GM19372 (cell line): ENCODE results near the gene ZMIZ1.
A peak's percentile ranks its signal among the peaks of the same experiment; 100 is the strongest.

Experiments
- ATAC-seq: cut with Tn5 transposase; IDR thresholded peaks from one replicate; pipeline ENCODE4 v1.9.1; 2021; ENCODE audit warnings: mild to moderate bottlenecking, low read depth, moderate library complexity; ENCODE audit not compliant: unreplicated experiment

The ZMIZ1 gene

GRCh38 chr10:79310200-79310865 is 241.6 kb downstream of the ZMIZ1 start:
- ATAC-seq = no peak

GRCh38 chr10:79310911-79311573 is 242.3 kb downstream of the ZMIZ1 start:
- no peak for ATAC-seq

- ATAC-seq = no peak
These were observed 243.0 kb downstream of the ZMIZ1 start for GRCh38 chr10:79311581-79312407.

- no peak for ATAC-seq
These were observed 243.9 kb downstream of the ZMIZ1 start for GRCh38 chr10:79312601-79313187.

GRCh38 chr10:79313320-79313719 is 244.6 kb downstream of the ZMIZ1 start:
- no peak for ATAC-seq

GRCh38 chr10:79313911-79314439 is 245.2 kb downstream of the ZMIZ1 start:
- ATAC-seq = no peak

GRCh38 chr10:79314761-79315601 is 246.2 kb downstream of the ZMIZ1 start:
- no peak for ATAC-seq

GRCh38 chr10:79315602-79315920 is 246.8 kb downstream of the ZMIZ1 start:
- ATAC-seq = no peak

- ATAC-seq = peak; percentile 55
These were observed 248.1 kb downstream of the ZMIZ1 start for GRCh38 chr10:79316671-79317431.

GRCh38 chr10:79318369-79318768 is 249.6 kb downstream of the ZMIZ1 start:
- ATAC-seq = no peak

- ATAC-seq = no peak
These were observed 250.5 kb downstream of the ZMIZ1 start for GRCh38 chr10:79319115-79319771.

- no peak for ATAC-seq
These were observed 251.6 kb downstream of the ZMIZ1 start for GRCh38 chr10:79320316-79320715.

GRCh38 chr10:79320820-79321493 is 252.2 kb downstream of the ZMIZ1 start:
- ATAC-seq = no peak

GRCh38 chr10:79321494-79321882 is 252.7 kb downstream of the ZMIZ1 start:
- ATAC-seq = no peak

GRCh38 chr10:79321951-79322350 is 253.2 kb downstream of the ZMIZ1 start:
- ATAC-seq = no peak

GRCh38 chr10:79322616-79323543 is 254.1 kb downstream of the ZMIZ1 start:
- peak; percentile 67 for ATAC-seq

GRCh38 chr10:79323602-79324001 is 254.8 kb downstream of the ZMIZ1 start:
- ATAC-seq = no peak
